ENCODE data around the gene SLC35G2.
"Not testable (repeated sequence)": the region's sequence is repeated elsewhere in the genome, so short reads cannot be mapped to it uniquely, and the experiment has no call there.

SLC35G2 gene

GRCh38 chr3:136869282-136869681, 50.4 kb downstream of the SLC35G2 start:
- Histone ChIP-seq H3K4me3 (ENCODE audit: low read depth in 1 of 2, low read length in 2 of 2) (no peak overlapping the region), H3K4me2 (ENCODE audit: insufficient read depth, low read length) (no peak overlapping the region), H3K27ac (ENCODE audit: low read length) (no peak overlapping the region), H3K27me3 (ENCODE audit: insufficient read depth, low read length, poor library complexity) (no peaks in the 10 kb centered on the region), H2AFZ (ENCODE audit: low read depth, low read length) (no peak overlapping the region), H3K9me3 (ENCODE audit: insufficient read depth, low read length, severe bottlenecking) (no peaks in the 10 kb centered on the region), H3K9ac (ENCODE audit: low read depth, low read length) (no peak overlapping the region), H3K36me3 (ENCODE audit: insufficient read depth, low read length) (peaks cover 58% of the 10 kb centered on the region), H4K20me1 (ENCODE audit: insufficient read depth, low read length) (peaks cover 29% of the 10 kb centered on the region; the same call in 1 of the 2 replicates), H3K79me2 (ENCODE audit: insufficient read depth, low read length) (peaks cover 98% of the 10 kb centered on the region), H3K4me1 (ENCODE audit: insufficient read depth, low read length) (peaks cover 8% of the 10 kb centered on the region)
- TF ChIP-seq EZH2 (IDR thresholded peaks at IDR 0.05; ENCODE audit: borderline replicate concordance, low read depth, low read length, severe bottlenecking): no peak
- TF ChIP-seq CTCF (IDR thresholded peaks at IDR 0.05; ENCODE audit: borderline replicate concordance, extremely low read depth, low read length, poor library complexity, severe bottlenecking): no peak
- ATAC-seq (ENCODE audit: insufficient read depth, low read depth) (no peak), DNase-seq (no peak)

DNA sequence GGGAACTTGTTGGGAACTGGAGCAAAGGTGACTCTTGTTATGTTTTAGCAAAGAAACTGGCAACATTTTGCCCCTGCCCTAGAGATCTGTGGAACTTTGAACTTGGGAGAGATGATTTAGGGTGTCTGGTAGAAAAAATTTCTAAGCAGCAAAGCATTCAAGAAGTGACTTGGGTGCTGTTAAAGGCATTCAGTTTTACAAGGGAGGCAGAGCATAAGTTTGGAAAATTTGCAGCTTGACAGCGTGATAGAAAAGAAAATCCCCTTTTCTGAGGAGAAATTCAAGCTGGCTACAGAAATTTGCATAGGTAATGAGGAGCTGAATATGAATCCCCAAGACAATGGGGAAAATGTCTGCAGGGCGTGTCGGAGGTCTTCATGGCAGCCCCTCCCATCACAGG, 53.3 kb downstream of the SLC35G2 start:
- DNase-seq; H3K4me3 ChIP-seq (ENCODE audit: low read depth in 1 of 2, low read length in 2 of 2); H3K27me3 ChIP-seq (ENCODE audit: insufficient read depth, low read length, poor library complexity); H3K9ac ChIP-seq (ENCODE audit: low read depth, low read length); H3K9me3 ChIP-seq (ENCODE audit: insufficient read depth, low read length, severe bottlenecking); ATAC-seq (ENCODE audit: insufficient read depth, low read depth); H3K4me2 ChIP-seq (ENCODE audit: insufficient read depth, low read length); H2AFZ ChIP-seq (ENCODE audit: low read depth, low read length); H3K4me1 ChIP-seq (ENCODE audit: insufficient read depth, low read length): not testable (repeated sequence)
- H3K36me3 ChIP-seq (ENCODE audit: insufficient read depth, low read length): peaks cover 55% of the 10 kb centered on the region
- H4K20me1 ChIP-seq (ENCODE audit: insufficient read depth, low read length): peaks cover 29% of the 10 kb centered on the region; the same call in 1 of the 2 replicates
- 0 out of 2 replicates have a peak overlapping the region, but pooled peaks have one; percentile 1 for H3K27ac ChIP-seq (ENCODE audit: low read length)
- H3K79me2 ChIP-seq (ENCODE audit: insufficient read depth, low read length): peaks cover 87% of the 10 kb centered on the region

GRCh38 chr3:136879510-136879909, 60.6 kb downstream of the SLC35G2 start:
- H3K27me3 ChIP-seq (ENCODE audit: insufficient read depth, low read length, poor library complexity); H3K27ac ChIP-seq (ENCODE audit: low read length); H3K4me3 ChIP-seq (ENCODE audit: low read depth in 1 of 2, low read length in 2 of 2); ATAC-seq (ENCODE audit: insufficient read depth, low read depth); H3K4me2 ChIP-seq (ENCODE audit: insufficient read depth, low read length); H4K20me1 ChIP-seq (ENCODE audit: insufficient read depth, low read length); H3K36me3 ChIP-seq (ENCODE audit: insufficient read depth, low read length); DNase-seq; H3K9ac ChIP-seq (ENCODE audit: low read depth, low read length); H2AFZ ChIP-seq (ENCODE audit: low read depth, low read length); H3K9me3 ChIP-seq (ENCODE audit: insufficient read depth, low read length, severe bottlenecking): not testable (repeated sequence)
- peaks cover 37% of the 10 kb centered on the region for H3K4me1 ChIP-seq (ENCODE audit: insufficient read depth, low read length)
- H3K79me2 ChIP-seq (ENCODE audit: insufficient read depth, low read length): peaks cover 85% of the 10 kb centered on the region

GRCh38 chr3:136882571-136882970, 63.6 kb downstream of the SLC35G2 start:
- peaks cover 7% of the 10 kb centered on the region; the same call in 1 of the 2 replicates for H4K20me1 ChIP-seq (ENCODE audit: insufficient read depth, low read length)
- DNase-seq (no peak), ATAC-seq (ENCODE audit: insufficient read depth, low read depth) (0 out of 3 replicates have a peak, but pooled peaks have one; percentile 22)
- H3K27me3 ChIP-seq (ENCODE audit: insufficient read depth, low read length, poor library complexity): no peaks in the 10 kb centered on the region
- no peak overlapping the region for H3K4me2 ChIP-seq (ENCODE audit: insufficient read depth, low read length)
- no peak overlapping the region for H3K4me3 ChIP-seq (ENCODE audit: low read depth in 1 of 2, low read length in 2 of 2)
- H3K36me3 ChIP-seq (ENCODE audit: insufficient read depth, low read length): no peaks in the 10 kb centered on the region
- TF ChIP-seq CTCF (IDR thresholded peaks at IDR 0.05; ENCODE audit: borderline replicate concordance, extremely low read depth, low read length, poor library complexity, severe bottlenecking) (no peak), EZH2 (IDR thresholded peaks at IDR 0.05; ENCODE audit: borderline replicate concordance, low read depth, low read length, severe bottlenecking) (no peak)
- peak overlapping the region; percentile 97 for H3K27ac ChIP-seq (ENCODE audit: low read length)
- no peak overlapping the region for H3K9ac ChIP-seq (ENCODE audit: low read depth, low read length)
- H3K9me3 ChIP-seq (ENCODE audit: insufficient read depth, low read length, severe bottlenecking): no peaks in the 10 kb centered on the region
- H3K4me1 ChIP-seq (ENCODE audit: insufficient read depth, low read length): peaks cover 67% of the 10 kb centered on the region
- no peak overlapping the region for H2AFZ ChIP-seq (ENCODE audit: low read depth, low read length)
- peaks cover 95% of the 10 kb centered on the region for H3K79me2 ChIP-seq (ENCODE audit: insufficient read depth, low read length)

All from DND-41 (cell line).